CD8-positive, alpha-beta memory T cell (primary cell): ENCODE data around the gene GEMIN8. TPM values are rescaled to one million over a fixed set of nuclear protein-coding genes. Genes with fewer than 3 reads are reported as not detected.

Experiments
- CTCF ChIA-PET: fragments of 350-600 bp; sonication (Branson Sonifier 250); formaldehyde crosslinking; loops from one replicate; lab custom pipeline; 2021; ENCODE audit warnings: antibody characterized with exemption; lab: Charles Lee
- POLR2A ChIA-PET: fragments of 350-600 bp; sonication (Branson Sonifier 250); formaldehyde crosslinking; loops from one replicate; lab custom pipeline; 2021; ENCODE audit warnings: antibody characterized with exemption; lab: Charles Lee
- DNase-seq, 5 donors: peaks; one replicate each; pipeline versions ENCODE4 v3.0.0 to v3.0.0-alpha.2; 2020 to 2022; ENCODE audit warnings: mixed read lengths in 1 of 5
- H3K27ac ChIP-seq: one replicate; pipeline ENCODE4 v1.7.0; 2013; ENCODE audit warnings: low read depth, mild to moderate bottlenecking, low read length, moderate library complexity
- H3K27me3 ChIP-seq: 2 replicates; pipeline ENCODE4 v1.7.0; 2013; ENCODE audit warnings: low read length, mild to moderate bottlenecking; ENCODE audit not compliant: insufficient read depth, poor library complexity, severe bottlenecking
- H3K36me3 ChIP-seq: 2 replicates; pipeline ENCODE4 v1.7.0; 2013; ENCODE audit warnings: mild to moderate bottlenecking, low read length, moderate library complexity; ENCODE audit not compliant: insufficient read depth
- H3K4me1 ChIP-seq: 2 replicates; pipeline ENCODE4 v1.7.0; 2013; ENCODE audit warnings: mild to moderate bottlenecking, low read length, moderate library complexity; ENCODE audit not compliant: insufficient read depth
- H3K4me3 ChIP-seq: 2 replicates; pipeline ENCODE4 v1.7.0; 2013; ENCODE audit warnings: mild to moderate bottlenecking, low read length
- H3K9me3 ChIP-seq: 2 replicates; pipeline ENCODE4 v1.7.0; 2013; ENCODE audit warnings: mild to moderate bottlenecking, low read length
- H3K27ac Mint-ChIP-seq, 8 donors: one replicate each; pipeline ENCODE4 v1.8.0; 2020 to 2021; ENCODE audit warnings: mixed read lengths in 8 of 8, mild to moderate bottlenecking in 6 of 8, inconsistent platforms in 3 of 8, moderate library complexity in 3 of 8
- H3K27me3 Mint-ChIP-seq, 2 donors: one replicate each; pipeline ENCODE4 v1.8.0; 2020 to 2021; ENCODE audit warnings: mixed read lengths in 2 of 2, mild to moderate bottlenecking in 1 of 2, moderate library complexity in 1 of 2
- H3K36me3 Mint-ChIP-seq, 3 donors: one replicate each; pipeline ENCODE4 v1.8.0; 2020 to 2021; ENCODE audit warnings: mixed read lengths in 3 of 3, inconsistent platforms in 1 of 3, mild to moderate bottlenecking in 1 of 3
- H3K4me1 Mint-ChIP-seq, 3 donors: one replicate each; pipeline ENCODE4 v1.8.0; 2020 to 2021; ENCODE audit warnings: mixed read lengths in 3 of 3, inconsistent platforms in 1 of 3, mild to moderate bottlenecking in 1 of 3
- H3K4me3 Mint-ChIP-seq, 7 donors: one replicate each; pipeline ENCODE4 v1.8.0; 2020 to 2021; ENCODE audit warnings: mixed read lengths in 7 of 7, mild to moderate bottlenecking in 6 of 7, moderate library complexity in 4 of 7, inconsistent platforms in 2 of 7
- H3K9me3 Mint-ChIP-seq, 5 donors: one replicate each; pipeline ENCODE4 v1.8.0; 2020 to 2022; ENCODE audit warnings: mixed read lengths in 5 of 5, mild to moderate bottlenecking in 3 of 5, moderate library complexity in 2 of 5, inconsistent platforms in 1 of 5
- polyA plus RNA-seq: library from polyadenylated mRNA; unstranded; fragments of 300-500 nt; fragmentation: Illumina TruSeq; gene quantifications from one replicate; pipeline ENCODE4 v1.2.3, GENCODE V29; 2021
- total RNA-seq, 2 experiments: library from RNA; stranded (reverse); gene quantifications; one replicate each; pipeline ENCODE4 v1.2.3, GENCODE V29; 2021

Gene GEMIN8
- total and polyA plus RNA-seq, 3 experiments from 2014 or later = 10.4 to 27.9 (median 13.3) TPM

DNA sequence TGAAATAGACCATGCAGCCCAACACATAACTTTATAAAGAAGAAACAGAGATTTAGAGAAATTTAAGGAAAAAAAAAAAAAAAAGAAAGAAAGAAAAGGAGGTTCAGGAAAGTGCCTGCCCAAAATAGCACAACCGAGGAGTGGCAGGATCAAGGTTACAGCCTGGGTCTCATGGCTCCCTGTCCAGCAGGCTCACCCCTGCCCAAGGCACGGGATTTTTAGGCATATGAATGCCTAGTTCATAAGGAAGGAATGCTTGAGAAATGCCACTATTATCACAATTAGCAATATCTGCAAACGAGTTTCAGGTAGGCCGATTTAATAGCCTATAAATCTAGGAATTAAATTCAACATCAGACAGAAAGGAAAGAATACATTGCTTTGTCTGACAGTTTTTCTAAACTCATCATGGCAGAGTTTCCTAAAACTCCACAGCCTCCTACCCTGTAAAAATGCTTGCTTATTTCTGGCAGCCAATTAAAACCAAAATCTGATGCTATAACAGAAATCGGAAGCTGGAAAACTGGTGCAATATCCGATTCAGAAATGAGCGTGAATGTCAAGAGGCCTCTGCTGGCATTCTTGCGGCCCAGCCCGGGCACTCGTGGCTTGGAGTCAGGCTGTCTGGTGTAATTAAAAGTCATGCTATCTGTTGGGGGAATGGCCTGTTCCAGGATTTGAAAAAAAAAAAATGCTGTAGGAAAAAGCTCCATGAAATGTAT is 63.5 kb downstream of the GEMIN8 start:
- H3K27me3 Mint-ChIP-seq = peaks cover 0 to 2% of the 10 kb centered on the region in 2 donors
- peaks cover 0 to 2% (median 0%) of the 10 kb centered on the region in 3 donors for H3K36me3 Mint-ChIP-seq
- no peak for DNase-seq
- H3K4me3 Mint-ChIP-seq = no peak overlapping the region
- Histone ChIP-seq H3K9me3 (no peaks in the 10 kb centered on the region), H3K36me3 (no peaks in the 10 kb centered on the region), H3K27ac (no peak overlapping the region), H3K27me3 (no peaks in the 10 kb centered on the region), H3K4me3 (no peak overlapping the region), H3K4me1 (no peaks in the 10 kb centered on the region)
- H3K9me3 Mint-ChIP-seq = no peaks in the 10 kb centered on the region
- H3K4me1 Mint-ChIP-seq = no peaks in the 10 kb centered on the region
- POLR2A ChIA-PET = no interaction called here
- CTCF ChIA-PET = no interaction called here
- H3K27ac Mint-ChIP-seq = no peak overlapping the region

DNA sequence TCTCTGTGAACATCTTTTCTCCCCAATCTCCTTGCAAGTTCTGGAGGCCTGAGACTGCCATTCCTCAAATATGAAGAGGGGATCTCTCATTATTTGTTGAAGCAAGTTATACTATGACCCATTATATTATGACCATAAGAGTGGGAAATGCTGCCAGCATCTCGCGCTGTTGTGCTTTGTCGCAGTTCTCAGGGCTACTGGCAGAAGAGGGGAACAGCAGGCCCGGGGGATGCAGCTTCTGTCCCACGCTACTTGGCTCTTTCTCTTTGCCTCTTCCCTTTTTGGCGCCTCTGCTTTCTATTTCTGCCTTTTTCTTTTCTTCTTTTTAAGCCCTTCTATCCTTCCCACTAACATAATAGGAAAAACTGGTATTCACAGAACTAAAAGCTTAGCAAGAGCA is 64.2 kb downstream of the GEMIN8 start:
- peaks cover 0 to 2% (median 0%) of the 10 kb centered on the region in 3 donors for H3K36me3 Mint-ChIP-seq
- Histone ChIP-seq H3K36me3 (no peaks in the 10 kb centered on the region), H3K27ac (no peak overlapping the region), H3K27me3 (no peaks in the 10 kb centered on the region), H3K4me3 (no peak overlapping the region), H3K9me3 (no peaks in the 10 kb centered on the region), H3K4me1 (no peaks in the 10 kb centered on the region)
- peaks cover 0 to 6% of the 10 kb centered on the region in 2 donors for H3K27me3 Mint-ChIP-seq
- H3K9me3 Mint-ChIP-seq = no peaks in the 10 kb centered on the region
- no peak overlapping the region for H3K27ac Mint-ChIP-seq
- ChIA-PET CTCF (no interaction called here), POLR2A (no interaction called here)
- no peak for DNase-seq
- H3K4me3 Mint-ChIP-seq = no peak overlapping the region
- no peaks in the 10 kb centered on the region for H3K4me1 Mint-ChIP-seq

- CTCF ChIA-PET = no interaction called here
- no peak overlapping the region for H3K27ac Mint-ChIP-seq
- peaks cover 14 to 21% of the 10 kb centered on the region in 2 donors for H3K27me3 Mint-ChIP-seq
- H3K27ac ChIP-seq = no peak overlapping the region
- H3K36me3 Mint-ChIP-seq = peaks cover 0 to 4% (median 0%) of the 10 kb centered on the region in 3 donors
- H3K9me3 ChIP-seq = no peaks in the 10 kb centered on the region
- H3K4me3 Mint-ChIP-seq = no peak overlapping the region
- POLR2A ChIA-PET = no interaction called here
- no peak for DNase-seq
- H3K27me3 ChIP-seq = no peaks in the 10 kb centered on the region
- no peaks in the 10 kb centered on the region for H3K4me1 ChIP-seq
- peaks cover 0 to 3% (median 0%) of the 10 kb centered on the region in 3 donors for H3K4me1 Mint-ChIP-seq
- H3K4me3 ChIP-seq = no peak overlapping the region
- H3K9me3 Mint-ChIP-seq = no peaks in the 10 kb centered on the region
- H3K36me3 ChIP-seq = no peaks in the 10 kb centered on the region
Observed at GRCh38 chrX:13956998-13957397, 72.7 kb downstream of the GEMIN8 start.

Other genes with a start within 250 kb of the GEMIN8 start
- gene GPM6B, start 212.8 kb downstream of the GEMIN8 start, total RNA-seq = not detected
- gene GPM6B, start 212.8 kb downstream of the GEMIN8 start, polyA plus RNA-seq = 0.30 TPM